ENCODE results near the gene SIX3.

- TF ChIP-seq ESRRA (IDR thresholded peaks at IDR 0.05; ENCODE audit: borderline replicate concordance, low read length) (no peak), CBX8 (IDR thresholded peaks at IDR 0.05) (no peak), POLR2A (IDR thresholded peaks at IDR 0.05; ENCODE audit: low read length) (no peak), RFX5 (IDR thresholded peaks at IDR 0.05) (no peak), CHD4 (IDR thresholded peaks at IDR 0.05; ENCODE audit: borderline replicate concordance) (no peak)
Measured at GRCh38 chr2:44922776-44923175, 18.7 kb upstream of the SIX3 start.
